Raji (cell line): ENCODE data around the gene CENPH.

Experiments used
- POLR2A ChIP-seq: IDR thresholded peaks from 2 replicates; pipeline ENCODE4 v1.6.1; 2011; ENCODE audit warnings: low read depth, low read length, control low read depth; ENCODE audit not compliant: insufficient read depth

Gene CENPH

GRCh38 chr5:69206528-69207190 is 17.3 kb downstream of the CENPH start:
- TF ChIP-seq POLR2A = no peak

- no peak for TF ChIP-seq POLR2A
Measured at GRCh38 chr5:69209602-69210001, 20.2 kb downstream of the CENPH start.

- no peak for TF ChIP-seq POLR2A
Measured at GRCh38 chr5:69211200-69211599, 21.8 kb downstream of the CENPH start.

- no peak for TF ChIP-seq POLR2A
Measured at GRCh38 chr5:69212022-69212421, 22.6 kb downstream of the CENPH start.

- no peak for TF ChIP-seq POLR2A
Measured at GRCh38 chr5:69213513-69214215, 24.3 kb downstream of the CENPH start.

- TF ChIP-seq POLR2A = no peak
Measured at GRCh38 chr5:69217151-69217511, 27.7 kb downstream of the CENPH start.

- peak; percentile 91 for TF ChIP-seq POLR2A
Measured at GRCh38 chr5:69217548-69218526, 28.5 kb downstream of the CENPH start.

GRCh38 chr5:69219939-69220338 is 30.6 kb downstream of the CENPH start:
- no peak for TF ChIP-seq POLR2A

- TF ChIP-seq POLR2A = no peak
Measured at GRCh38 chr5:69224520-69224919, 35.1 kb downstream of the CENPH start.

GRCh38 chr5:69225860-69226259 is 36.5 kb downstream of the CENPH start:
- TF ChIP-seq POLR2A = no peak

- TF ChIP-seq POLR2A = no peak
Measured at GRCh38 chr5:69230181-69230580, 40.8 kb downstream of the CENPH start.

- no peak for TF ChIP-seq POLR2A
Measured at GRCh38 chr5:69231281-69231680, 41.9 kb downstream of the CENPH start.

- no peak for TF ChIP-seq POLR2A
Measured at GRCh38 chr5:69231851-69232250, 42.5 kb downstream of the CENPH start.

GRCh38 chr5:69234457-69235268 is 45.3 kb downstream of the CENPH start, which contains the start of gene CDK7:
TSS of gene CDK7 (plus strand) at chr5:69234886. CDS start at chr5:69234976, 90 bp downstream.
- TF ChIP-seq POLR2A = peak; percentile 87

- no peak for TF ChIP-seq POLR2A
Measured at GRCh38 chr5:69237877-69238276, 48.5 kb downstream of the CENPH start.
